ENCODE measurements around the gene MTF1. TPM values are rescaled to one million over a fixed set of nuclear protein-coding genes. Genes with fewer than 3 reads are reported as not detected.

The MTF1 gene
- total RNA-seq, 1 experiment from 2014 or later: 21.2 TPM

- no peaks in the 10 kb centered on the region; a peak in 1 of 4 replicates for H3K9me3 ChIP-seq (ENCODE audit: control insufficient read depth in 1 of 2, insufficient read depth in 1 of 2, low read depth in 1 of 2, low read length in 2 of 2)
- H3K4me3 ChIP-seq (replicated peaks in 1 of 2; ENCODE audit: low read depth in 1 of 2, low read length in 2 of 2): no peak overlapping the region
- no peaks in the 10 kb centered on the region for H4K20me1 ChIP-seq (ENCODE audit: insufficient read depth)
- ChIA-PET POLR2A (no interaction called here), RAD21 (ENCODE audit: low non-redundant PET in 1 of 2, low total read pairs in 2 of 2, uncharacterized antibody in 2 of 2, unreplicated experiment in 2 of 2) (no interaction called here), CTCF (no interaction called here)
- no peak overlapping the region for H3K27ac ChIP-seq (ENCODE audit: low read depth, low read length)
- no peak overlapping the region for H3K9ac ChIP-seq (ENCODE audit: low read length)
- H3K4me2 ChIP-seq (ENCODE audit: low read length): no peak overlapping the region
- no peaks in the 10 kb centered on the region for H3K9me2 ChIP-seq (ENCODE audit: insufficient read depth)
- no peak overlapping the region for H2AFZ ChIP-seq (ENCODE audit: low read depth, low read length, poor library complexity, severe bottlenecking)
- no peaks in the 10 kb centered on the region for H3K27me3 ChIP-seq (ENCODE audit: insufficient read depth, low read length)
- TF ChIP-seq ATF3 (IDR thresholded peaks at IDR 0.05): no peak
- no peak for TF ChIP-seq ZBTB33 (IDR thresholded peaks at IDR 0.05; ENCODE audit: extremely low read depth, insufficient replicate concordance, low read length)
- no peak for TF ChIP-seq CBX3 (IDR thresholded peaks at IDR 0.05; ENCODE audit: low read depth)
- TF ChIP-seq SP1 (IDR thresholded peaks at IDR 0.05; ENCODE audit: low read depth): no peak
- TF ChIP-seq POLR2AphosphoS5 (IDR thresholded peaks at IDR 0.05; ENCODE audit: low read depth, low read length): no peak
- TF ChIP-seq SIN3A (IDR thresholded peaks at IDR 0.05; ENCODE audit: low read depth): no peak
- TF ChIP-seq SRF (IDR thresholded peaks at IDR 0.05; ENCODE audit: low read depth): no peak
- no peak for TF ChIP-seq FOSL1 (IDR thresholded peaks at IDR 0.05; ENCODE audit: low read depth)
- no peak for TF ChIP-seq MAX (IDR thresholded peaks at IDR 0.05)
- TF ChIP-seq EZH2 (IDR thresholded peaks at IDR 0.05): no peak
- no peak for TF ChIP-seq POLR2A (IDR thresholded peaks at IDR 0.05; ENCODE audit: borderline replicate concordance, extremely low read depth, insufficient read depth, insufficient read length)
- TF ChIP-seq CTCF (IDR thresholded peaks at IDR 0.05 in 2 of 3, conservative IDR thresholded peaks at IDR 0.05 in 1 of 3; ENCODE audit: borderline replicate concordance in 1 of 3, insufficient read depth in 1 of 3, low read depth in 2 of 3, low read length in 2 of 3): no peak
- no peak for TF ChIP-seq RAD21 (IDR thresholded peaks at IDR 0.05; ENCODE audit: low read depth)
- no peak for TF ChIP-seq YY1 (IDR thresholded peaks at IDR 0.05; ENCODE audit: extremely low read depth, insufficient replicate concordance, low read depth, low read length)
- TF ChIP-seq ZNF274 (IDR thresholded peaks at IDR 0.05; ENCODE audit: low read depth, low read length): no peak
- TF ChIP-seq JUND (IDR thresholded peaks at IDR 0.05): no peak
- TF ChIP-seq EGR1 (IDR thresholded peaks at IDR 0.05; ENCODE audit: low read depth): no peak
- no peak for TF ChIP-seq CEBPB (IDR thresholded peaks at IDR 0.05; ENCODE audit: low read depth)
- TF ChIP-seq REST (IDR thresholded peaks at IDR 0.05; ENCODE audit: low read depth): no peak
- BruUV-seq (replicated peaks): no TSS peak
- ATAC-seq (no peak), DNase-seq (ENCODE audit: low read depth, low spot score) (no peak)
- intact Hi-C loops (cut with micrococcal nuclease): no loop called here
- H3K36me3 ChIP-seq (ENCODE audit: control insufficient read depth in 1 of 2, insufficient read depth in 2 of 2, low read length in 2 of 2): no peaks in the 10 kb centered on the region; a peak in 1 of 4 replicates
- no peaks in the 10 kb centered on the region for H3K79me2 ChIP-seq (ENCODE audit: insufficient read depth, low read length)
- H3K4me1 ChIP-seq (ENCODE audit: control insufficient read depth in 1 of 2, insufficient read depth in 2 of 2, low read length in 2 of 2): peaks cover 0 to 6% of the 10 kb centered on the region in 2 experiments; a peak in 1 of 4 replicates
Measured at GRCh38 chr1:37902983-37903382, 43.6 kb upstream of the MTF1 start.
